Lung (tissue), 12 donors: ENCODE results near the gene BTAF1. TPM values are rescaled to one million over a fixed set of nuclear protein-coding genes. Genes with fewer than 3 reads are reported as not detected.

Source experiments
- ATAC-seq: fragments of 200-7000 bp; cut with Tn5 transposase; one replicate; pipeline ENCODE4 v1.9.1; 2020; ENCODE audit warnings: moderate number of reproducible peaks; ENCODE audit not compliant: insufficient read depth, low FRiP score
- DNase-seq, 3 donors: peaks; one replicate each; pipeline ENCODE4 v3.0.0-alpha.2; 2013 to 2017
- H3K27ac ChIP-seq, 2 donors: one replicate each; pipeline ENCODE4 v1.5.1; 2013; ENCODE audit warnings: mild to moderate bottlenecking in 2 of 2, moderate library complexity in 2 of 2, control low read depth in 1 of 2, inconsistent platforms in 1 of 2, low read depth in 1 of 2, low read length in 1 of 2
- H3K27me3 ChIP-seq, 3 donors: one replicate each; pipeline ENCODE4 v1.5.1; 2013; ENCODE audit warnings: low read length in 2 of 3; ENCODE audit not compliant: control insufficient read depth in 3 of 3, insufficient read depth in 3 of 3
- H3K36me3 ChIP-seq, 4 donors: one replicate each; pipeline ENCODE4 v1.5.1; 2013; ENCODE audit warnings: low read length in 4 of 4, mild to moderate bottlenecking in 1 of 4, moderate library complexity in 1 of 4; ENCODE audit not compliant: control insufficient read depth in 4 of 4, insufficient read depth in 4 of 4
- H3K4me1 ChIP-seq, 5 donors: one replicate each; pipeline ENCODE4 v1.5.1; 2013; ENCODE audit warnings: low read length in 5 of 5, mild to moderate bottlenecking in 2 of 5, moderate library complexity in 1 of 5; ENCODE audit not compliant: control insufficient read depth in 5 of 5, insufficient read depth in 5 of 5
- H3K4me3 ChIP-seq: one replicate; pipeline ENCODE4 v1.5.1; 2013; ENCODE audit warnings: mild to moderate bottlenecking, control low read depth, moderate library complexity
- H3K9ac ChIP-seq, 2 donors: one replicate each; pipeline ENCODE4 v1.5.1; 2013; ENCODE audit warnings: low read length in 2 of 2, control low read depth in 1 of 2; ENCODE audit not compliant: insufficient read depth in 1 of 2
- H3K9me3 ChIP-seq, 4 donors: one replicate each; pipeline ENCODE4 v1.5.1; 2013; ENCODE audit warnings: low read length in 3 of 4, mild to moderate bottlenecking in 1 of 4, moderate library complexity in 1 of 4; ENCODE audit not compliant: control insufficient read depth in 4 of 4, insufficient read depth in 3 of 4
- WGBS, 2 donors: extraction: QIAGEN DNeasy Blood & Tissue Kit; methylation state at CpG; one replicate each; pipeline ENCODE4 v1.1.7; 2013; 5-methylcytosine and 5-hydroxymethylcytosine counted together
- polyA plus RNA-seq, 2 donors: library from polyadenylated mRNA; stranded (reverse); fragments of 200-250 nt; gene quantifications; one replicate each; pipeline ENCODE4 v1.2.1, GENCODE V29; 2013
- total RNA-seq, 2 donors: library from RNA; depleted of rRNA in 1 of 2; stranded (reverse); fragments of >200 nt in 1 of 2; gene quantifications; one replicate each; pipeline ENCODE4 v1.2.1, GENCODE V29; 2014 to 2021
- TF ChIP-seq, protein P1 (sequence below): IDR thresholded peaks from 2 replicates; pipeline ENCODE4 v1.5.1; 2012; ENCODE audit warnings: mild to moderate bottlenecking; ENCODE audit errors: control extremely low read depth, extremely low read depth
- donor health status: control.
- donor health status: control.
- donor health status: Bipolar disorder and iron deficiency.
- donor health status: healthy.
- donor health status: DM: yes; HTN: yes; CAD: no.

The BTAF1 gene
- total and polyA plus RNA-seq, 4 donors: 8.5 to 80.0 (median 20.2) TPM

DNA sequence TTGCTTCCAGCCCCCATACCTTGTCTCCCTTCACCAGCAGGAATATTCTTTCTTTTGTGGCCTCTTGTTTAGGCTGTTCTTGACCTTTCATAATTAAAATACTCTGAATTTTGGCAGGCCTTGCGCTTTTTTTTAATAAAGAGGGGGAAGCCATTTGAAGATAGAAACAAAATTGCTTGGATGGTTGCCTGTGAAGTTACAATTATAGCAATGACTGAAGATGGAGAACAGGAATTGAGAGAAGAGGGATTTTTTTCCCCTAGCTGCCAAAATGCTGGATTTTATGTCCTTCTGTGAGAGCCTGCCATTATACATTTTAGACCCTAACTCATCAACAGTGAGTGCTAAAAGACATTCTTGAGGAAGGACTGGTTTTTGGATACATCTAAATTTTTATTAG lies 39.0 kb upstream of the BTAF1 start:
- Histone ChIP-seq H3K4me1 (peaks cover 2 to 39% (median 6%) of the 10 kb centered on the region in 5 donors), H3K9me3 (no peaks in the 10 kb centered on the region), H3K27me3 (no peaks in the 10 kb centered on the region), H3K27ac (no peak overlapping the region), H3K9ac (no peak overlapping the region), H3K4me3 (no peak overlapping the region), H3K36me3 (no peaks in the 10 kb centered on the region)
- no peak for ATAC-seq
- DNase-seq: peak in 2 of 3 donors; percentile 69 to 74
- 69 to 92% methylated on average over 1 of the region's 1 CpG for WGBS, 2 donors
- TF ChIP-seq, protein P1, sequence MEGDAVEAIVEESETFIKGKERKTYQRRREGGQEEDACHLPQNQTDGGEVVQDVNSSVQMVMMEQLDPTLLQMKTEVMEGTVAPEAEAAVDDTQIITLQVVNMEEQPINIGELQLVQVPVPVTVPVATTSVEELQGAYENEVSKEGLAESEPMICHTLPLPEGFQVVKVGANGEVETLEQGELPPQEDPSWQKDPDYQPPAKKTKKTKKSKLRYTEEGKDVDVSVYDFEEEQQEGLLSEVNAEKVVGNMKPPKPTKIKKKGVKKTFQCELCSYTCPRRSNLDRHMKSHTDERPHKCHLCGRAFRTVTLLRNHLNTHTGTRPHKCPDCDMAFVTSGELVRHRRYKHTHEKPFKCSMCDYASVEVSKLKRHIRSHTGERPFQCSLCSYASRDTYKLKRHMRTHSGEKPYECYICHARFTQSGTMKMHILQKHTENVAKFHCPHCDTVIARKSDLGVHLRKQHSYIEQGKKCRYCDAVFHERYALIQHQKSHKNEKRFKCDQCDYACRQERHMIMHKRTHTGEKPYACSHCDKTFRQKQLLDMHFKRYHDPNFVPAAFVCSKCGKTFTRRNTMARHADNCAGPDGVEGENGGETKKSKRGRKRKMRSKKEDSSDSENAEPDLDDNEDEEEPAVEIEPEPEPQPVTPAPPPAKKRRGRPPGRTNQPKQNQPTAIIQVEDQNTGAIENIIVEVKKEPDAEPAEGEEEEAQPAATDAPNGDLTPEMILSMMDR: no peak

DNA sequence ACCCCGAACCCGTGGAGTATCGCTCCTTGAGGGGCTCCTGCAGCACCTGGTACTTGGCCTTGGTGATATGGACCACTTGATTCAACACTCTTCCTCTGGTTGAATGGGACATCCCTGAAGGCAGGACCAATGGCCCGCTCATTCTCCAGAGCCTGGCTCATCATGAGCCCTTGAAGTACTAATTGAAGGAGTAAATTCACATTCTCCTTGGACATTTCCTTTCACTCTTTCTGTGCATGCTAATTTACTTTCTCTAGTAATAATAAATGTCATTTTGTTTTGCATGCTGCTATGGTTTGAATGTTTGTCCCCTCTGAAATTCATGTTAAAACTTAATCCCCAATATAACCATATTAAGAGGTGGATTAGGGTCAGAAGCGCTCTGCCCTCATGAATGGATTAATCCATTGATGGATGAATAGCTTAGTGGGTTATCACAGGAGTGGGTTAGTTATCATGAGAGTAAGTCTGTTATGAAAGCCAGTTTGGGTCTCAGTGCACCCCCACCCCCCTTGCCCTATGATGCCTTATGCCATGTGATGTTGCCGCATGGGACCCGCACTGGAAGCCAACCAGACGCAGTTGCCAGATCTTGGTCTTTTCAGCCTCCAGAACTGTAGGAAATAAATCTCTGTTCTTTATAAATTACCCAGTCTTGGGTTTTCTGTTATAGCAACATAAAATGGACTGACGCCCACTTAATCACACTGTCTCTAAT lies 38.0 kb upstream of the BTAF1 start:
- H3K36me3 ChIP-seq: no peaks in the 10 kb centered on the region
- no peak for DNase-seq
- H3K9me3 ChIP-seq: no peaks in the 10 kb centered on the region
- ATAC-seq: no peak
- 98% methylated on average over 9 of the region's 9 CpGs for WGBS, 2 donors
- no peak overlapping the region for H3K9ac ChIP-seq
- H3K4me3 ChIP-seq: no peak overlapping the region
- H3K27me3 ChIP-seq: no peaks in the 10 kb centered on the region
- TF ChIP-seq, protein P1: no peak
- no peak overlapping the region for H3K27ac ChIP-seq
- H3K4me1 ChIP-seq: peaks cover 2 to 39% (median 6%) of the 10 kb centered on the region in 5 donors

DNA sequence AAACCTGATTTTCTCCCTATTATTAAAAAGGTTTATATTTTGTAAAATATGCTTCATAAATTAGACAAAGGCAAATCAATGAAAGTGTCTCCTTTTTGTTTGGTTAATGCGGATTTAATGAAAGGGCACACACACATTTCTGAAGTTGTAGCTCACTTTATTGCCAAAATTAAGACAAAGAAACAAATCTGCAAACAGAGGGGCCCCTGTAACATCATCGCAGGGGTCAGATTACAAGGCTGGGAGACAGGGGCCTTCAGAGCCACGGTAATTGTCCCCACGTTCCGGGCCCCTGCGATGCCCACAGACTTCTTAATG lies 36.7 kb upstream of the BTAF1 start:
- Histone ChIP-seq H3K9ac (peak overlapping the region in 1 of 2 donors; percentile 83), H3K4me1 (peaks cover 4 to 39% (median 6%) of the 10 kb centered on the region in 5 donors), H3K27me3 (no peaks in the 10 kb centered on the region), H3K4me3 (peak overlapping the region; percentile 32), H3K9me3 (no peaks in the 10 kb centered on the region), H3K27ac (no peak overlapping the region), H3K36me3 (no peaks in the 10 kb centered on the region)
- no peak for DNase-seq
- 18 to 21% methylated on average over 6 of the region's 6 CpGs for WGBS, 2 donors
- TF ChIP-seq, protein P1: no peak
- ATAC-seq: no peak
